ENCODE data around the gene ZBTB1. TPM values are rescaled to one million over a fixed set of nuclear protein-coding genes. Genes with fewer than 3 reads are reported as not detected.

ZBTB1 gene
- total and polyA plus RNA-seq, 10 of the 15 experiments (the other 5 are each of a cell fraction or from before 2014, with no cell fraction given): 12.3 to 127 (median 40.0) TPM

- intact Hi-C loops (cut with micrococcal nuclease; ENCODE audit: unreplicated experiment): no loop called here
- ChIA-PET POLR2A (interaction anchor here (0.8 to 1.3 kb wide), 2 partner anchors 31 to 124 kb away, joined by 3 to 5 read pairs; no protein-coding TSS in a partner anchor), CTCF (interaction anchor here (0.6 to 3.2 kb wide), 17 partner anchors 11 to 203 kb away, joined by 3 to 15 read pairs (median 4); partner anchors contain the start of gene AKAP5), RAD21 (ENCODE audit: unreplicated experiment) (interaction anchor here (0.6 to 1.2 kb wide), 6 partner anchors 11 to 560 kb away, joined by 3 to 4 read pairs (median 3); partner anchors contain the start of gene ZBTB1), SMC1A (ENCODE audit: uncharacterized antibody, unreplicated experiment) (interaction anchor here (0.7 to 2.5 kb wide), 10 partner anchors 9 to 177 kb away, joined by 3 to 11 read pairs (median 4); no protein-coding TSS in a partner anchor)
- TF ChIP-seq PML (IDR thresholded peaks at IDR 0.05; ENCODE audit: low read length) (no peak), IRF4 (IDR thresholded peaks at IDR 0.05; ENCODE audit: low read depth, low read length) (no peak), CHD2 (IDR thresholded peaks at IDR 0.05; ENCODE audit: borderline replicate concordance, low read depth, low read length) (no peak), IKZF1 (conservative IDR thresholded peaks at IDR 0.05) (no peak), MEF2B (IDR thresholded peaks at IDR 0.05; ENCODE audit: partially characterized antibody, poor library complexity, severe bottlenecking) (no peak), ELK1 (IDR thresholded peaks at IDR 0.05; ENCODE audit: low read depth, low read length) (no peak), MTA2 (IDR thresholded peaks at IDR 0.05; ENCODE audit: low read depth) (no peak), RAD51 (IDR thresholded peaks at IDR 0.05) (no peak), TCF7 (IDR thresholded peaks at IDR 0.05; ENCODE audit: borderline replicate concordance) (no peak)
- BruUV-seq (replicated peaks): no TSS peak
- H3K79me2 ChIP-seq (ENCODE audit: control insufficient read depth, insufficient read depth, low read length): peaks cover 88% of the 10 kb centered on the region
- no peak overlapping the region for H3K4me2 ChIP-seq (ENCODE audit: control insufficient read depth, insufficient read depth)
- in situ Hi-C loops (cut with MboI): no loop called here
- no peaks in the 10 kb centered on the region for H3K27me3 ChIP-seq (replicated peaks in 1 of 2; ENCODE audit: control insufficient read depth in 2 of 2, insufficient read depth in 2 of 2, low read length in 1 of 2)
- H3K4me3 ChIP-seq: no peak overlapping the region
- H3K9ac ChIP-seq (ENCODE audit: control insufficient read depth, insufficient read depth, low read length): no peak overlapping the region
- no peaks in the 10 kb centered on the region for H3K9me3 ChIP-seq (replicated peaks; ENCODE audit: control insufficient read depth, insufficient read depth, low read length)
- H2AFZ ChIP-seq (ENCODE audit: control insufficient read depth, low read depth, low read length): no peak overlapping the region
- peak; percentile 71 for FAIRE-seq
- H3K4me1 ChIP-seq (ENCODE audit: control insufficient read depth, insufficient read depth, low read length): peaks cover 17% of the 10 kb centered on the region; the same call in 1 of the 2 replicates
- 45% methylated on average over 1 of the region's 1 CpG for WGBS (ENCODE audit: insufficient coverage, insufficient replicate concordance, low lambda C conversion rate, missing lambda C conversion rate)
- DNase-seq (ENCODE audit: low read depth, low spot score): no peak
- no peak overlapping the region for H3K27ac ChIP-seq (ENCODE audit: control insufficient read depth, insufficient read depth)
- peaks cover 5% of the 10 kb centered on the region for H4K20me1 ChIP-seq (ENCODE audit: control insufficient read depth, insufficient read depth)
- peaks cover 0 to 11% of the 10 kb centered on the region in 2 experiments; a peak in 3 of 4 replicates for H3K36me3 ChIP-seq (ENCODE audit: control insufficient read depth in 2 of 2, insufficient read depth in 2 of 2, low read length in 1 of 2)
- ATAC-seq: no peak
Measured at GRCh38 chr14:64515053-64515452, 10.5 kb downstream of the ZBTB1 start.

Data from GM12878 (cell line).